Sigmoid colon (tissue), 7 donors: Measurements from ENCODE around the gene TEX44. TPM values are rescaled to one million over a fixed set of nuclear protein-coding genes. Genes with fewer than 3 reads are reported as not detected.

Experiments
- DNase-seq: peaks from one replicate; pipeline ENCODE4 v3.0.0-alpha.2; 2019
- H3K27ac ChIP-seq, 4 donors: fragments of 200-600 bp; sonication (generic); one replicate each; pipeline ENCODE4 v1.5.1; 2016 to 2019; ENCODE audit warnings: mild to moderate bottlenecking in 1 of 4
- H3K27me3 ChIP-seq, 3 donors: fragments of 200-600 bp; sonication (generic); one replicate each; pipeline ENCODE4 v1.5.1; 2019; ENCODE audit warnings: mild to moderate bottlenecking in 1 of 3
- H3K36me3 ChIP-seq, 4 donors: fragments of 200-600 bp; sonication (generic); one replicate each; pipeline ENCODE4 v1.5.1; 2016 to 2019
- H3K4me1 ChIP-seq, 4 donors: fragments of 200-600 bp; sonication (generic); one replicate each; pipeline ENCODE4 v1.5.1; 2017 to 2019
- H3K4me3 ChIP-seq, 4 donors: fragments of 200-600 bp; sonication (generic); one replicate each; pipeline ENCODE4 v1.5.1; 2017 to 2019; ENCODE audit warnings: mild to moderate bottlenecking in 2 of 4, moderate library complexity in 1 of 4
- H3K9me3 ChIP-seq, 4 donors: fragments of 200-600 bp in 3 of 4; sonication (generic) in 3 of 4; one replicate each; pipeline versions ENCODE4 v1.5.1 to v1.6.1; 2013 to 2019
- EP300 ChIP-seq, 4 donors: sonication (generic); formaldehyde crosslinking; IDR thresholded peaks; one replicate each; pipeline ENCODE4 v1.6.1; 2017; ENCODE audit warnings: antibody characterized with exemption in 4 of 4
- POLR2A ChIP-seq, 2 donors: fragments of 450-650 bp; IDR thresholded peaks; one replicate each; pipeline ENCODE4 v1.6.1; 2016; ENCODE audit warnings: antibody characterized with exemption in 2 of 2, mild to moderate bottlenecking in 2 of 2, moderate library complexity in 2 of 2
- POLR2AphosphoS5 ChIP-seq, 4 donors: sonication (generic); formaldehyde crosslinking; IDR thresholded peaks; one replicate each; pipeline ENCODE4 v1.6.1; 2017; ENCODE audit warnings: antibody characterized with exemption in 4 of 4
- WGBS, 2 donors: extraction: QIAGEN DNeasy Blood & Tissue Kit; methylation state at CpG; one replicate each; pipeline ENCODE4 v1.1.7; 2013; 5-methylcytosine and 5-hydroxymethylcytosine counted together
- intact Hi-C: fragments of 100-400 bp; cut with DNase I; formaldehyde crosslinking; loops from one replicate; pipeline ENCODE4 v1.15.1; 2023
- polyA plus RNA-seq, 3 donors: library from polyadenylated mRNA; stranded (reverse); fragments of 200-250 nt; gene quantifications; one replicate each; pipeline ENCODE4 v1.2.3, GENCODE V29; 2013
- total RNA-seq, 4 donors: library from RNA; depleted of rRNA; stranded (reverse); fragments of >200 nt; gene quantifications; one replicate each; pipeline ENCODE4 v1.1.0, GENCODE V29; 2016
- TF ChIP-seq, protein P1 (sequence below), 4 experiments: fragments of 450-650 bp in 3 of 4; fragments of 200-600 bp in 1 of 4; IDR thresholded peaks; one replicate each; pipeline ENCODE4 v1.5.1; 2016 to 2019; ENCODE audit warnings: antibody characterized with exemption in 4 of 4, mild to moderate bottlenecking in 3 of 4, moderate library complexity in 2 of 4
- donor health status: healthy with polysubstance abuse.
- donor health status: Bipolar disorder and iron deficiency.
- donor health status: healthy.

Gene TEX44
- total and polyA plus RNA-seq, 7 donors, result not detected

DNA sequence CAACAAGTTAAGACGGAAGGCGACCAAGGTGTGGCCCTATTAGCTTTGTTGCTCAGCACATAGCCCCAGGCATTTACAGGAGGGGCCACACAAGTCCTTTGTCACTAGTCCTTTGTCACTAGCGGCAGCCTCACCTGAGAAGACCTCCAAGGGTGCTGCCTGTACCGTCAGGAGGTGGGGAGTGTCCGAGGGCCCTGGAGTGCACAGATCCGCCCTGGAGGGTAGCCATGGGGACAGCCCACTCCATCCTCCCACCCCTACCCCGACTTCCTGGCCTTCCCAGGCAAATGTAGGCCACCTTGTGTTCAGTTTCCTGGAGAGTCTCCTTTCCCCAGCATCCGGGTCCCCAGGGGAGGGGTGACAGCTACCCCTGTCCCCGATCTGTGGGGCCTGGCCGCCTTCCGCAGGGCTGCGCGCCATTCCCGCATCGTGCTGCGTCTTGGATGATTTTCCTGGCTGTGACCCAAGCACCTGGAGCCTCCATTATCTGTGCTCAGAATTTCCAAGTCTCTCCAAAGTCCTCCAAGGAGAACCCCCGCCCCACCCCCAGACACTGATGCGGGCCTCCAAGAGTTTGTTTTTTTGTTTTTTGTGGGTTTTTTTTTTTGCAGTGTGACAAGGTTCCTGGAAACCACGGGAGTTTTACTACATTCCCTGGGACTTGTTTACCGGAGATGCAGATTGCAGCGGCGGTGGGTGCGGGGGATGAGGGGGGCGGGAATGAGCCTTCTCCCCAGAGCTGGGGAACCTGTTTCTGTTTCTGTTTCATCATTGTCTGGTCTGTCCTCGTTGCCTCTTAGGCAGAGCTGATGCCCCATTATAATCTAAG is 28.6 kb downstream of the TEX44 start:
- TF ChIP-seq EP300 (IDR thresholded peaks at IDR 0.05) (no peak), POLR2AphosphoS5 (IDR thresholded peaks at IDR 0.05) (peak in 1 of 4 donors; percentile 20)
- TF ChIP-seq, protein P1, sequence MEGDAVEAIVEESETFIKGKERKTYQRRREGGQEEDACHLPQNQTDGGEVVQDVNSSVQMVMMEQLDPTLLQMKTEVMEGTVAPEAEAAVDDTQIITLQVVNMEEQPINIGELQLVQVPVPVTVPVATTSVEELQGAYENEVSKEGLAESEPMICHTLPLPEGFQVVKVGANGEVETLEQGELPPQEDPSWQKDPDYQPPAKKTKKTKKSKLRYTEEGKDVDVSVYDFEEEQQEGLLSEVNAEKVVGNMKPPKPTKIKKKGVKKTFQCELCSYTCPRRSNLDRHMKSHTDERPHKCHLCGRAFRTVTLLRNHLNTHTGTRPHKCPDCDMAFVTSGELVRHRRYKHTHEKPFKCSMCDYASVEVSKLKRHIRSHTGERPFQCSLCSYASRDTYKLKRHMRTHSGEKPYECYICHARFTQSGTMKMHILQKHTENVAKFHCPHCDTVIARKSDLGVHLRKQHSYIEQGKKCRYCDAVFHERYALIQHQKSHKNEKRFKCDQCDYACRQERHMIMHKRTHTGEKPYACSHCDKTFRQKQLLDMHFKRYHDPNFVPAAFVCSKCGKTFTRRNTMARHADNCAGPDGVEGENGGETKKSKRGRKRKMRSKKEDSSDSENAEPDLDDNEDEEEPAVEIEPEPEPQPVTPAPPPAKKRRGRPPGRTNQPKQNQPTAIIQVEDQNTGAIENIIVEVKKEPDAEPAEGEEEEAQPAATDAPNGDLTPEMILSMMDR (IDR thresholded peaks at IDR 0.05), result no peak
- peak overlapping the region; percentile 35 to 83 (median 78) for H3K27ac ChIP-seq
- intact Hi-C loops, result loop anchor here (2.0 kb wide), 1 partner anchor 14 kb away; no protein-coding TSS in a partner anchor

DNA sequence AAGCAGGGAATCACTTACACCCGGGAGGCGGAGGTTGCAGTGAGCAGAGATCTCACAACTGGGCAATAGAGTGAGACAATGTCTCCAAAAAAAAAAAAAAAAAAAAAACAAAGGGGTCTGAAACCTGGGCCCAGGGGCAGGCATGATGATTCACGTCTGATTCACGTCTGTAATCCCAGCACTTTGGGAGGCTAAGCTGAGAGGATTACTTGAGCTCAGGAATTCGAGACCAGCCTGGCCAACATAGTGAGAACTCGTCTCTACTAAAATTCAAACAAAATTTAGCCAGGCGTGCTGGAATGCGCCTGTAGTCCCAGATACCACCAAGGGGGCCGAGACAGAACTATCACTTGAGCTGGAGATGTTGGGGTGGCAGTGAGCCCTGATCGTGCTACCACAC is 30.3 kb downstream of the TEX44 start:
- Histone ChIP-seq H3K27ac (no peak overlapping the region), H3K9me3 (no peaks in the 10 kb centered on the region), H3K4me3 (no peak overlapping the region), H3K27me3 (no peaks in the 10 kb centered on the region), H3K4me1 (peaks cover 0 to 22% (median 16%) of the 10 kb centered on the region in 4 donors), H3K36me3 (no peaks in the 10 kb centered on the region)
- DNase-seq, result no peak
- TF ChIP-seq, protein P1 (IDR thresholded peaks at IDR 0.05), result no peak
- TF ChIP-seq POLR2AphosphoS5 (IDR thresholded peaks at IDR 0.05) (no peak), POLR2A (IDR thresholded peaks at IDR 0.05) (no peak), EP300 (IDR thresholded peaks at IDR 0.05) (no peak)
- WGBS, 2 donors, result 92% methylated on average over 10 of the region's 10 CpGs
- intact Hi-C loops, result no loop called here

More for the DNA sequence above, 28.6 kb downstream of the TEX44 start:
- peaks cover 0 to 31% (median 26%) of the 10 kb centered on the region in 4 donors for H3K4me1 ChIP-seq
- H3K9me3 ChIP-seq, result no peaks in the 10 kb centered on the region
- no peaks in the 10 kb centered on the region for H3K27me3 ChIP-seq
- WGBS, 2 donors, result 30 to 48% methylated on average over 25 of the region's 25 CpGs
- H3K4me3 ChIP-seq, result peak overlapping the region in 3 of 4 donors; percentile 28 to 44 (median 36)
- H3K36me3 ChIP-seq, result no peaks in the 10 kb centered on the region
- DNase-seq, result peak; percentile 83

DNA sequence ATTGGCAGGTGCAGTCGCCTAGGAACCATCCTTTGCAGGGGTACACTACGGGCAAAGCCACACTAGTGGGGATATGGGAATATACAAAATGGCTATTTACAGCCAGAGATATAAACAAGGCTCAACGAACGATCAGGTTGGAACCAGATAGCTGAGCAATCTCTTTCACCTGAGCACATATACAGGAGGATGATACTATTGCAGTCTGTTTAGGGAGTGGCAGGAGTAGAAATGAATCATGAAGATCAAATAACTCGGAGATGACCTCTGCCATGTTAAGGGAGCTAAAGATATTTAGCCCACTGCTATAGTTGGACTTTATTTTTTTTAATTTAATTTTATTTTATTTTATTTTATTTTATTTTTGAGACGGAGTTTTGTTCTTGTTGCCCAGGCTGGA is 33.8 kb downstream of the TEX44 start:
- Histone ChIP-seq H3K27ac (no peak overlapping the region), H3K9me3 (no peaks in the 10 kb centered on the region), H3K4me1 (peaks cover 0 to 10% (median 9%) of the 10 kb centered on the region in 4 donors), H3K4me3 (no peak overlapping the region), H3K27me3 (no peaks in the 10 kb centered on the region), H3K36me3 (no peaks in the 10 kb centered on the region)
- WGBS, 2 donors, result 58 to 71% methylated on average over 6 of the region's 6 CpGs
- DNase-seq, result no peak
- TF ChIP-seq POLR2A (IDR thresholded peaks at IDR 0.05) (no peak), EP300 (IDR thresholded peaks at IDR 0.05) (no peak), POLR2AphosphoS5 (IDR thresholded peaks at IDR 0.05) (no peak)
- TF ChIP-seq, protein P1 (IDR thresholded peaks at IDR 0.05), result no peak
- intact Hi-C loops, result no loop called here

DNA sequence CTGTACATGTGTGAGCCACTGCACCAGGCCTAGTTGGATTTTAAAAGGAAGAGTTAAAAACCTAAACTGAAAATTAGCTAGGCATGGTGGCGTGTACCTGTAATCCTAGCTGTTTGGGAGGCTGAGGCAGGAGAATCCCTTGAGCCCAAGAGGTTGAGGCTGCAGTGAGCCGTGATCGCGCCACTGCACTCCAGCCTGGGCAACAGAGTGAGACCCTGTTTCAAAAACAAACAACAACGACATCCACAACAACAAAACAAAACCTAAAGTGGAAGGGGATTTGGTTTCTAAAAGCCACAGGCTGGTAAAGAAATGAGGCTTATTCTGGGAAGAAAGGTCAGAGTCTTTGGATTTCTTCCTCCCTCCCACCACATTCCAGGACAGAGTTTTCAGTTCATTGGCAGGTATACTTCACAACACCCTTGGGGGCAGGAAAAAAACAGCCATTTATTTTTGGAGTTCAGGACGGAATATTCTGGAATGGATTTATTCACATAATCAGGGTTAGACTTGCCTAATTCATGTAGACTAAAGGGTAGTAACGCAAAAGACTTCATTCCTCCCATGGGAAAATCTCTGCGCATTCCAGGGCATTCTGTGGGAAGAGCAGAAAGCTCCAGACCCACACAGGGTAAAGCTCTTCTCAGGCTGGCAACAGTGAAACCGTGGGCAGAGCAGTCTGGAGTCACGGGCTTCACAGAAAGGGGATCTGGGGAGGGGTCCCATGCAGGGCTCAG is 34.9 kb downstream of the TEX44 start:
- Histone ChIP-seq H3K4me3 (no peak overlapping the region), H3K36me3 (no peaks in the 10 kb centered on the region), H3K27ac (peak overlapping the region in 3 of 4 donors; percentile 24 to 62 (median 40)), H3K27me3 (no peaks in the 10 kb centered on the region), H3K4me1 (no peaks in the 10 kb centered on the region), H3K9me3 (no peaks in the 10 kb centered on the region)
- intact Hi-C loops, result no loop called here
- no peak for DNase-seq
- TF ChIP-seq POLR2A (IDR thresholded peaks at IDR 0.05) (no peak), POLR2AphosphoS5 (IDR thresholded peaks at IDR 0.05) (no peak), EP300 (IDR thresholded peaks at IDR 0.05) (no peak)
- TF ChIP-seq, protein P1 (IDR thresholded peaks at IDR 0.05), result no peak
- whole genome bisulfite sequencing, 2 donors, result 81 to 90% methylated on average over 10 of the region's 10 CpGs
